HL-60/S4 treated with phorbol 12-myristate 13-acetate at 8.2 ng/mL for 4 days and 3 days (cell line): Measurements from ENCODE around the gene UBASH3B.
"Not testable (repeated sequence)": the region's sequence is repeated elsewhere in the genome, so short reads cannot be mapped to it uniquely, and the experiment has no call there.

ENCODE experiments used
- in situ Hi-C: fragments of 300-500 bp; cut with MboI; formaldehyde crosslinking; loops from 2 replicates; pipeline ENCODE4 v1.15.0; 2022; ENCODE audit warnings: low sequenced_read_pairs

UBASH3B gene

GRCh38 chr11:122803306-122803705 is 147.8 kb downstream of the UBASH3B start:
- in situ Hi-C loops, result no loop called here

GRCh38 chr11:122803716-122804115 is 148.2 kb downstream of the UBASH3B start:
- in situ Hi-C loops, result no loop called here

GRCh38 chr11:122804161-122804560 is 148.6 kb downstream of the UBASH3B start:
- in situ Hi-C loops, result no loop called here

GRCh38 chr11:122804796-122805195 is 149.3 kb downstream of the UBASH3B start:
- in situ Hi-C loops, result no loop called here

GRCh38 chr11:122807731-122808477 is 152.4 kb downstream of the UBASH3B start:
- in situ Hi-C loops, result no loop called here

GRCh38 chr11:122808478-122808869 is 153.0 kb downstream of the UBASH3B start:
- in situ Hi-C loops, result no loop called here

- in situ Hi-C loops, result no loop called here
These were observed 154.3 kb downstream of the UBASH3B start for GRCh38 chr11:122809866-122810265.

GRCh38 chr11:122811721-122812120 is 156.2 kb downstream of the UBASH3B start:
- in situ Hi-C loops, result no loop called here

GRCh38 chr11:122812638-122813037 is 157.1 kb downstream of the UBASH3B start:
- in situ Hi-C loops, result no loop called here

- in situ Hi-C loops, result no loop called here
These were observed 157.8 kb downstream of the UBASH3B start for GRCh38 chr11:122813176-122813893.

GRCh38 chr11:122813894-122814270 is 158.4 kb downstream of the UBASH3B start:
- in situ Hi-C loops, result no loop called here

GRCh38 chr11:122814401-122814800 is 158.9 kb downstream of the UBASH3B start:
- in situ Hi-C loops, result no loop called here

GRCh38 chr11:122815900-122816299 is 160.4 kb downstream of the UBASH3B start:
- in situ Hi-C loops, result no loop called here

- in situ Hi-C loops, result no loop called here
These were observed 161.4 kb downstream of the UBASH3B start for GRCh38 chr11:122816761-122817520.

- in situ Hi-C loops, result no loop called here
These were observed 164.6 kb downstream of the UBASH3B start for GRCh38 chr11:122820158-122820557.

GRCh38 chr11:122821169-122821568 is 165.6 kb downstream of the UBASH3B start:
- in situ Hi-C loops, result no loop called here

- in situ Hi-C loops, result no loop called here
These were observed 166.7 kb downstream of the UBASH3B start for GRCh38 chr11:122822241-122822640.

GRCh38 chr11:122823564-122823963 is 168.0 kb downstream of the UBASH3B start:
- in situ Hi-C loops, result no loop called here

- in situ Hi-C loops, result not testable (repeated sequence)
These were observed 173.8 kb downstream of the UBASH3B start for GRCh38 chr11:122829371-122829770.

GRCh38 chr11:122832297-122832696 is 176.8 kb downstream of the UBASH3B start:
- in situ Hi-C loops, result not testable (repeated sequence)

- in situ Hi-C loops, result no loop called here
These were observed 177.4 kb downstream of the UBASH3B start for GRCh38 chr11:122832721-122833470.
